Measurements from ENCODE around the gene SNRPA1.

Gene SNRPA1

DNA sequence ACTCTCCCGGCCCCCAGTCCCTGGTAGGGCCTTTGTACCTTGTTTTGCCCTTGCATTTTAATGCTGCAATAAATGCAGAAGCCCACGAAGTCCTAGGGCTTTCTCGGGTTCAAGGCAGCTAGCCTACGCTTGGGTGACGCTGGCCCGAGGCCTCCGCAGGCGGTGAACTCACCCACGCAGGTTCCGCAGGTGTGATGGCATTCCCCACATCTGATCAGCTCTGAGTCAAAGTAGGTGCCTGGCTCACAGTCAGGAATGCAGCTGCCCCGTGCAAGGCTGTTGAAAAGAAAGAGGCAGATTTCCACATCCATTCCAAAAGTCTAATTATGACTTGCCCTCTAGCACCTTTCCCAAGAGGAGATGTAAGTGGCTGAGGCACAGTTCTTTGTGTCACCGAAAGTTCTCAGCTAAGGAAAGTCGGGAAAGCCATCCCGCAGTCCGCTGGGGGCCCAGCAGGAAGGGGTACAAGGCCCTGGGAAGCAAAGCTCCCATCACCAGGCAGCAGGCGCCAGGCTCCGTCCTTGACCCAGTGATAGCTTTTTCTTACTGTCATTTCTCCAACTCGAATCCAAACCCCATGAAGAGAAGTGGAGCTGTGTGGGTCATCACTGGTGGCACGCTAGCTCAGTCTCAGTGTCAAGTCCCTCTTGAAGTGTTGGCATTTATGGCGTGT lies 23.2 kb upstream of the SNRPA1 start:
- DNase-seq, result no peak

DNA sequence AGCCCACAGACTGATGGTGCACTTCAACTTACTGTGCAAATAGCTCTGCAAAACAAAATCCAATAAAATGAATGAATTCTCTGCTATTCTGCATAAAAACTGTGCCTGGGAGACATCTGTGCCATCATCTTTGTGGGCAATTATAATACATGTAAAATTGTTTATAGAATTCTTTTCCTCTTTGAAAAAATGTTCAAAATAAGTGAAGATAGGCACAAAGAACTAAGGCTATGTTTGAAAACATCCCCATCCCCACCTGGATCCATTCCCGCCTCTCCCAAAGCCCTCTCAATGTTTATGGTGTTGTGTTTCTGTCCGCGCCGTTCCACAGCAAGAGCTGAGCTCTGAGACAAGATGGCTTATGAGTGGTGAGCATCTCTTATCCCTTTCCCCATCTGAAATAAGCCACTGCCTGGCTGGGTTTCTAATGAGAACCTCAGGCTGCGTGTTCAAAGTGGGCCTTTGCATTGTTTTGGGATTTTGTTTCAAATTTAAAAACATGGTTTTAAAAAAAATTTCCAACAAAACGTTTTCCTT lies 22.4 kb upstream of the SNRPA1 start:
- DNase-seq, result no peak

DNA sequence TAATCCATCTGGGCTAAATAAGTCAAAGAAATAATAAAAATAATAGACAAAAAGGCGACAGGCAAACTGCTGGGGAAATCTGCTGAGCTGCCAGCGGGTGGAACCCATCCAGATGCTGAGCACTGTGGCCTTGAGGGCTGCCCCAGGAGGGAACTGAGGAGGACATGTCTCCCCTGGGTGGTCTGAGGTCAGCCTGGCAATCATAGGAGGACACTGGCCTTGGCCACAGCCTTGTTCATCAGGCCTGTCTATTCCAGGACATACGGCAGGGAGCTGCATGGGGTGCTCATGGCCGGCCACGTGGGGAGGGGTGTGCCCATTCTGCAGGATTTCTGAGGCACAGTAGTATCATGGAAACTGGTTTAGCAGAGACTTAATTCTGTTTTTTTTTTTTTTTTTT lies 21.5 kb upstream of the SNRPA1 start:
- DNase-seq, result no peak

- DNase-seq, result no peak
Observed at GRCh38 chr15:101315736-101316135, 20.7 kb upstream of the SNRPA1 start.

DNA sequence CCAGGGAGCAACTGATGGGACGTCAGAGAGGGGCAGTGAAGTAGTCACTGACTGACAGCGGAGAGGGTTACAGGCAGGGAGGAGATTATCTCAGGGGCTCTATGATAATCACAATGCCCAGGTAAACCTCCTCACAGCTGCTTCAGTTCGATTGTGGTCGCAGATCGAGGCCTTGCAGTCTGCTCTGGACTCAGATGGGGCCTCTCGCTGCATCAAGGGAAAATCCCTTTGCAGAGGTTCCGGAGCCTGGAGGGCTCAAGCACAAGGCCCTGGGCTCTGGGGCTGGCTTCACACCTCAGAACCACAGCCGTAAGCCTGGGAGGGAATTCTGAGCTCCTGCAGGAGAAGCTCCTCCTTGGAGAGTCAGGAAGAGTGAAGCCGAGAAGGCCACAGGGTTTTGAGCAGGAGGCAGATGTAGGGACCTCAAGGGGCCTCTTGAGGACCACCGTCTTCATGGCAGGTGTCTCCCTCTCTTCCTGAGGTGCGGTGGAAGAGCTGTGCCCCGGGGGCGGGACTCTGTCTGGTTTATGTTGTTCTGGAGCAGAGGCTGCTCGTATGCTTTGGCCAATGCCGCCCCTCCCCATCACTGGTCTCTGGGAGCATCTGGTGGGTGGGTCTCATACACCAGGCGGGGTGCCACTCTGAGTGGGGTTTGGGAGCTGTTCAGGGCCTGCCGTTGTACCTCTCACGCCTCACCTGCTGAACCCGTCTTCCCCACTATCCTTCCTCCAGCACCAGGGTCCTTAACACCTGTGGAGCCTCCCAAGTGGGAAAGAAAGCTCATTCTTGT lies 19.5 kb upstream of the SNRPA1 start:
- no peak for DNase-seq

- DNase-seq, result no peak
Observed at GRCh38 chr15:101313041-101313761, 18.2 kb upstream of the SNRPA1 start.

DNA sequence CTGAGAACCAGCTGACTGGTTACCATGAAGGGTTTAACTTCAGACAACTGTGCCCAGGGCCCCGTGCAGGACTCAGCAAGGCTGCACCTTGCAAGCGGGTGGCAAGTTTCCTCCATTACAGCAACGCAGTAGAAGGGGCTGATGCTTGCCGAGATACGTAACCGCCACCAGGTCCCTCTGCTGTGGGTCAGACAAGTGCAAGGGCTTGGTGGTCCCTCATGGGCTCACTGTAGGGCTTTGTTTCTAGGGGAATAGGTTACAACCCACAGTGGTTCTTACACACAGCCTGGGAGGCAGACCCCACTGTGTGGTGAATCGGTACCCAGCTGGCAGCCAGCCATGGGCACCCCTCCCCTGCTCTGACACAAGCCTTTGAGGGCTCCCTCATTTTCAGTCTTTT lies 15.5 kb upstream of the SNRPA1 start:
- DNase-seq, result no peak

GRCh38 chr15:101310161-101310480 lies 15.1 kb upstream of the SNRPA1 start:
- DNase-seq, result no peak

- DNase-seq, result no peak
Observed at GRCh38 chr15:101309436-101310160, 14.6 kb upstream of the SNRPA1 start.

GRCh38 chr15:101308604-101309435 lies 13.8 kb upstream of the SNRPA1 start:
- no peak for DNase-seq

- DNase-seq, result no peak
Observed at GRCh38 chr15:101307897-101308603, 13.0 kb upstream of the SNRPA1 start.

DNA sequence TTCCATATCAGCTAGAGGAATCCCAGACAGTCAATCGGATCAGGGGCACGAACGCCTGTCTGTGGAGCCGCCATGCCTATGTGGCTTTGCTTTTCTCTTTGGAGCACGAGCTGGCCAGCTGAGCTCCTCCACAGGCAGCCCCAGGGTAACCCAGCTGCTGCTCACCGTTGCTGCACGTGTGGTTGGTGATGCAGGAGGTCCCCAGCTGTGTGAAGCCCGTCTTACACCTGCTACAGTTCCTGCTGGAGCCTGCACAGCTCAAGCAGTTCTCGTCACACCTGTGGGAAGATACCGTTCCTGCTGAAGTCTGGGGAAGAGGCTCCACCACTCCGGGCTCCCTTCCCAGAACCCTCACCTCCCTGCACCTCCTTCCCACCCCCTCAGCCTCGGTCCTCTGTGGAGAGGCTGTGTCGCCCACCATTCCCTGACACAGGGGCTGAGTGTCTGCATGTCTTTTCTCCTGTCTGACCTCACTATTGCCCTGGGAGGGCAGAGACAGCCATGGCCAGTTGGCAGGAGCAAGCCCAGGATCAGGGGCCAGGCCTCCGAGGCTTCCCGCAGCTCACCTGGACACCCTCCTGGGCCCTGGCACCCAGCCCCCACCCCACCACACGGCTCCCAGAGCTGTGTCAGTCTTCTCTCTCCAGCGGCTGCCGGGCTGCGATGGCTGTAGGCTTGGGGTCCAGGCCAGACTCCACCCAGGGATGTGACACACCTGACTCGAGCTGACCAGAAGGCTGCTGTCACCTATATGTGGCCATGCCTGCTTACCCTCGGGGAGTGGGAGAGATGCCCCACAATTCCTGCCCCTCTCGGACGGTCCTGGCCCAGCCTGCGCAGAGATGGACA lies 12.2 kb upstream of the SNRPA1 start:
- DNase-seq, result no peak

DNA sequence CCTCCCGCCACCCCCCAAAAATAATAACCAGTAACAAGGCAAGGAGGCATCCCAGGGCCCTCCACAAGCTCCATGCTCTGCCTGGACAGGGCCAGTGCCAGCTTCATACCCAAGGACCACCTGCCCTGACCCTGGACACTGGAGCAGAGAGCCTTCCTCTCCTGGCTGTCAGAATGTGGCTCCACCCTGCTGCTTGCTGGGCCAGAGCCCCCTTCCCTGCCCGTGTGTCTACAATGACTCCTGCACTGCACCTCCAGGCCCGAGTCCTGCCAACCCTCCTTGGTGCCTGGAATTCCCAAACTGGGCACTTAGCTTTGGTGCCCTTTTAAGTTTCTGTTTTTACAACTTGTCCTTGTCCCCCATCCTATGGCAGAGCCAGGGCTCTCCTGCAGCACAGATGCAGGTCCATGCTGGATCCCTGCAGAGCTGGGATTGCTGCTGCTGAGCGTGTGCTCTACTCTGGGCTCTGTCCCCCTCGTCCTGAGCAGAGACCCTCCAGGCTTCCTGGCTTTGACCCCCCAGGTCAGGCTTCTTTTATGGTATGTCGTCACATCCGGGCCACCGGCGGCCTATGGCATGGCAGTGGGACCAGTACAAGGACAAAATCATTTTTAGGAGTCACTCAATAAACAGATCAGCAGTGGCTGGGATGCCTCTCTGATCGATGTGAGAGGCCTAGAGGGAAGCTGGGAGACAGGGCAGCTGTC lies 11.4 kb upstream of the SNRPA1 start:
- DNase-seq, result no peak

GRCh38 chr15:101305820-101306255 lies 10.8 kb upstream of the SNRPA1 start:
- no peak for DNase-seq

GRCh38 chr15:101303408-101303807 lies 8.4 kb upstream of the SNRPA1 start:
- DNase-seq, result no peak

DNA sequence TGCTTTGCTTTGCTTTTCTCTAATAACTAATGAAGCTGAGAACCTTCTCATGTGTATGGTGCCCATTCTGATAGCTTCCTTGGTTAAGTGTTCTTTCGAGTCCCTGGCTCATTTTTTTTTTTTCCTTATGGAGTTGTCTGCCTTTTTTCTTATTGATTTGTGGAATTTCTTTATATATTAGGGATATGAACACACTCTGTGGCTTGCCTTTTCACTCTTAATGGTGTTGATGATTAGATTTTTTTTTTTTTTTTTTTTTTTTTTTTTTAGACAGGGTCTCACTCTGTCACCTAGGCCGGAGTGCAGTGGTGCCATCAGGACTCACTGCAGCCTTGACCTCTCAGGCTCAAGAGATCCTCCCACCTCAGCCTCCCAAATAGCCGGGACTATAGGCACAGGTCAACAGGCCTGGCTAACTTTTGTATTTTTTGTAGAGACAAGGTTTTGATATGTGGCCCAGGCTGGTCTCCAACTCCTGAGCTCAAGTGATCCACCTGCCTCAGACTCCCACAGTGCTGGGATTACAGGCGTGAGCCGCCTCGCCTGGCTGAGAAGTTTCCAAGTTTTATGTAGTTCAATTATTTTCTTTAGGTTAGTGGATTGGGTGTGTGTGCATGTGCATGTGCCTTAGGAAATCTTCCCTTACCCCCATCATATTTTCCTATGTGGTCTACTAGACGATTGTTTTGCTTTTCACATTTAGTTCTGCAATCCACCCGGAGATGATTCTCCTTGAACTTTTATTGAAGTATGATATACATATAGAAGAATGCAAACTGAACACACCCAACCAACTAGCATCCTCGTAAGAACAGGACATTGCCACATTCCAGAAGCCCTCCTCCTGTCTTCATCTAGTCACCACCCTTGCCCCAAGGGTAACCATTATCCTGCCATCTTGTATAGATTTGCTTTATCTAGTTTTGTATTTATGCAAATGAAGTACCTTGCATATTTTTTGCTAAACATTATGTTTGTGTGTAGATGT lies 1.7 kb upstream of the SNRPA1 start:
- no peak for DNase-seq

DNA sequence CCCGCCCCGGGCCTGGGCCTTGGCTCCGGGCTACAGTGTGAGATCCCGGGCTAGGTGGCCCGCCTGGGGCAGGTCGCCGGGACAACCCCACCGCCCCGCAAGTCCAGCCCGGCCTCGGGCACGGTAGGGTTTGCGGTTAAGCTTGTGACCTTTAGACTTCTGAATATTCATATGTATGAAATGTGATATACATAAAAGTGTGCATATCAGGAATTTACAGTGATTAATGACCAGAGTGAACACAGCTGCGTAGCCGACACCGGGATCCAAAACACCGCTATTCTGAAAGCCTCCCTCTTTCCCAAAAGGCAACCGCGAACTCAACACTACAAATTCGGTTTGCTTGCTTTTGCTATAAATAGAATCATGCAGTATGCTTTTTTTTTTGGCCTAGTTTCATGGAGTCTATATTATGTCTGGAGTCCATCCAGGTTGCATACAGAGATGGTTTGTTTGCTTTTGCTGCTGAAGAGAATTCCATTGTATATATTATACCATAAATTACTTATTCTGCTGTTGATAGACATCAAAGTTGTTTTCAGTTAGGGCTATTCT lies 636 bp upstream of the SNRPA1 start:
- DNase-seq, result no peak

DNA sequence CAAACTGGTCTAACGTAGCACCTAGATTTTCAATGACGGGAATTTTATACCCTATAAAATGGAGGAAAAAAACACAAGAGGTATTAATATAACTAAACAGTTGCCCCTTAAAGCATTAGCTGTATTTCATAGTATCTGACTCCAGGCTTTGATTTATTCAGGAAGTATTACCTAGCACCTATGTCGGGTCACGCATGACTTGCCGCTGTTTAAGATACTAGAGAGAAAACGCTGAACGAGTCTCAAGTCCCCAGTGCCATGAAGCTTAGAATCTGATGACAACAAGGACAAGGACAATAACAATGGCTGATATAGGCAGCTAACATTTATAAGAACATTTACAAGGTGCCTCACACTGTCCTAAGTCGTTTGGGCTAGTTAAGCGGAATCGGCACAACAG lies 1.9 kb downstream of the SNRPA1 start:
- no peak for DNase-seq

Measured in NCI-H1048 (cell line).